GM12865 (cell line): Measurements from ENCODE around the gene CHRNB1.

ENCODE experiments used
- DNase-seq: peaks from one replicate; pipeline ENCODE4 v3.0.0; 2010; ENCODE audit warnings: low read depth
- H3K4me3 ChIP-seq: 2 replicates; pipeline ENCODE4 v1.5.1; 2011; ENCODE audit warnings: mild to moderate bottlenecking, low read depth, low read length, control low read depth
- CTCF ChIP-seq: IDR thresholded peaks from 2 replicates; pipeline ENCODE4 v1.5.1; 2011; ENCODE audit warnings: low read length, control low read depth, low read depth, inconsistent platforms; ENCODE audit not compliant: insufficient read depth; ENCODE audit errors: missing control alignments

CHRNB1 gene

GRCh38 chr17:7499161-7499560 lies 54.3 kb downstream of the CHRNB1 start:
- no peak overlapping the region for H3K4me3 ChIP-seq
- no peak for TF ChIP-seq CTCF
- no peak for DNase-seq

GRCh38 chr17:7501729-7502128 lies 56.9 kb downstream of the CHRNB1 start:
- H3K4me3 ChIP-seq: no peak overlapping the region
- no peak for TF ChIP-seq CTCF
- no peak for DNase-seq

GRCh38 chr17:7502171-7502847 lies 57.4 kb downstream of the CHRNB1 start:
- no peak overlapping the region for H3K4me3 ChIP-seq
- DNase-seq: no peak
- no peak for TF ChIP-seq CTCF

DNA sequence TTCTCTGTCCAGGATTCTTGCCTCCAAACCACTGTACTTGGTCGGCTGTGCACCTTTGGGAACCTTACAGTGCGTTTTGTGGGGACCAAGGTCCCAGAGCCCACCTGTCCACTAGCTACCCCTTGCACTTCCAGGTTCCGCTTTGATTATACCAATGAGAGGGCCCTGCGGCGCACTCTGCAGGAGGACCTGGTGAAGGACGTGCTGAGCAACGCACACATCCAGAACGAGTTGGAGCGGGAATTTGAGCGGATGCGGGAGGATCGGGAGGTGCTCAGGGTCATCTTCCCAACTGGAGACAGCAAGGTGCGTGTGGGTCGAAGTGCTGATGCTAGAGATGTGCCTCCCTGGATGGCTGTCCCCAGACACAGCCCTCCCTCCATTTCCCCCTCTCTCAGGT lies 58.1 kb downstream of the CHRNB1 start:
- TF ChIP-seq CTCF: peak; percentile 5
- DNase-seq: no peak
- H3K4me3 ChIP-seq: no peak overlapping the region

GRCh38 chr17:7503521-7503920 lies 58.7 kb downstream of the CHRNB1 start:
- no peak for TF ChIP-seq CTCF
- no peak for DNase-seq
- H3K4me3 ChIP-seq: no peak overlapping the region
